ENCODE results near the gene TWIST2.
A peak's percentile ranks its signal among the peaks of the same experiment; 100 is the strongest.

TWIST2 gene

DNA sequence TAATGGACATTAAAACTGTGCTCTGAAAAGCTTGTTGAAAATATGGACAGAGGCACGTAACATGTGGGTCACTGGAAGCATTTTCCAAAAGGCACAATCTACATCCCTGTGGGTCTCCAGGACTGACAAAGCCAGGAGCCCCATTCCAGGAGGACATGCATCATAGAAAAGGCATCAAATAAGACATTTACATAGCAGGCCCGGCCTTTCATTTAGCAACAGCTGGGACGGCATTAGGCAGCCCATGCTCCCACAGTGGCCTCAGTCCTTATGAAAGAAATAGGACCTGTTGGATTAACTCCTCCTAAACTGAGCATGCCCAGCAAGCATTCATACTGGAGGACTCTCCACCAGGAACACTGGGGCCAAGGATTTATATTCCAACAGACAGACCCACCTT is 72.2 kb downstream of the TWIST2 start:
- no peak for DNase-seq (ENCODE audit: low spot score)

- no peak for DNase-seq (ENCODE audit: low spot score)
Observed at GRCh38 chr2:238920601-238921001, 72.7 kb downstream of the TWIST2 start.

DNA sequence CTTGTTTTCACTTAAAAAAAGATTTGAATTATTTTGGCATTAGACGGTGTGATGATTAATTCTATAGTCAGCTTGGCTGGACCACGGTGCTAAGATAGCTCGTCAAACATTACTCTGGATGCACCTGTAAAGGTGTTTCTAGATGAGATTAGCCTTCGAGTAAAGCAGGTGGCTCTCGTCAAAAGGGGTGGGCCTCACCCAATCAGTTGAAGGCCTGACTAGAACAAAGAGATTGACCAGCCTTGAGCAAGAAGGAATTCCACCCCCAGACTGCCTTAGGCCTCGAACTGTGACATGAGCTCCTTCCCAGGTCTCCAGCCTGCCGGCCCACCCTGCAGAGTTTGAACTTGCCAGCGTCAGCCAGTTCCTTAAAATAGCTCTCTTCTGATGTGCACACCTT is 73.4 kb downstream of the TWIST2 start:
- no peak for DNase-seq (ENCODE audit: low spot score)

DNA sequence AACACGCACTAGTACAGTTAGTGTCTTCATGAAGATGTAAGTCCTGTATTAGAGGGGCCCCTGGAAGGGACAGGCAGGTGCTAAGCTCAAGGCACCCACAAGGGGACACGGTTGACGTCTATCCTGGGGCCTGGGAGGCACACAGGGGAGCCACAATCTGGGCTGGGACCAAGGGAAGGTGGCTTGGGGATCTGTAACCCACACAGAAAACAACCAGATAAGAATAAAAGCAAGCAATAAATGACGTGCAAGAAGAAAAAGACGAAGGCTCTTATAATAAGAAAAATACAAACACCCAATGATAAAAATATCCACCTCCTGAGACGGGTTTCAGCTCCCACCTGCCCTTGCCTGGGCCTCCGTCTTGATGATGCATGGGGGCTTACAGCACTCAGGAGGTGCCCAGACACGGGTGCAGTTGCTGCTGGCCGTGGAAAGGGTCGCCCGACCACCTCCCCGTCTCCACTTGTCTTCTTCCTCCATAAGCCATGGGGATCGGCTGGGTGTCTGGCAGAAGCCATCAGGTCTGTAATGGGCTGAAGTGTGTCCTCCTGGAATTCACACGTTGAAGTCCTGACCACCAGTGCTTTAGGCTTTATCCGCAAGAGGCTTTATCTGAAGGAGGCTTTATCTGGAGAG is 73.9 kb downstream of the TWIST2 start:
- DNase-seq (ENCODE audit: low spot score): no peak

DNA sequence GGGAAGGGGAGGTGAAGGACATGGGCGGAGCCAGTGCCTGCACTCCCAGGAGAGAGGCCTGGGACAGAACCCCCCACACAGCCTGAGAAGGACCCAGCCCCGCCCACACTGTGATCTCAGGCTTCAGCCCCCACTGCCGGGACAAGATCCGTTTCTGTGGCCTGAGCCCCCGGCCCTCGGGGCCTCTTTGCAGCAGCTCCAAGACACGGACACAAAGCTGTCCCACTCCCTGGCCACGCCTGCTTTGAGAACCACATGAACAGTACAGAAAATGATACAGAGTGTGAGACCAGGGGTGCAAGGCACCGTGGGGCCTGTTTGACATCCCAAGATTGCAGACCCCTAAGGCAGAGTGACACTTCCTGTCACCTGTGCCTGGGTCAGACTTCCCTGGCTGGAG is 74.5 kb downstream of the TWIST2 start:
- DNase-seq (ENCODE audit: low spot score): no peak

DNA sequence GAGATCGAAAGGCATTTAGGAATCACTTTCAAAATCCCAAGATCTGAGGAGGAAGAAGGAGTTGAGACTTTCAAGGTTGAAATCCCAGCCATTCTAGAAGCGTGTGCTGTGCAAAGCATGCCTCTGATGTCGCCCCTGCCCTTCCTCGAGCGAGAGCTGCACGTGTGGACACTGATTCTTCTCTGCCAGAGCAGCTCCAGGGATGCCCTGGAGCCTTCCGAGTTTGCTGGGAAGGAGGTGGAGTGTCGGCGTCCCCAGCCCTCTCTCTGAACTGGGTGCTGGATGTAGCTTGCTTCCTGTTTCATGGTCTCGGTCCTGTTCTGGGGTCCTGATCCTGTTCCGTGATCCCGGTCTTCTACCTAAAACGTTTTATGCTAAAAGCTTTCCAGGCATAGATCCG is 76.1 kb downstream of the TWIST2 start:
- no peak for DNase-seq (ENCODE audit: low spot score)

DNA sequence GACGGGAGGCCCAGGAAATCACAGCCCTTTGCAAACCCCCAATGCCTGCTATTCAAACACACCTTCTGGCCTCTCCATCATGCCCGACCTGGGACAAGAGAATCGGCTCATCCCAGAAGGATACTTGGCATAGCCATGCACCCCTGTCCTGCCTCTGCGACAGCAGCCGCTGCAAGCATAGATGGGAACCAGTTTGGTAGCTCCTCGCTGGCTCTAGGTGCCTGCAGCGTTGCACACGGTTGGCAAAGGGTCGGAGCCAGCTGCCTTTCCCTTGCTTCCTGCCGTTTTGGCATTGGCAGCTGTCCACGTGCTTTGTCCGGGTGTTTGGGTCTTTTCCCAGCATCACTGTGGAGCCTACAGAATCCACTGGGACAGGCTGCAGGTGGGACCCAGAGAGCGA is 76.9 kb downstream of the TWIST2 start:
- no peak for DNase-seq (ENCODE audit: low spot score)

- no peak for DNase-seq (ENCODE audit: low spot score)
Observed at GRCh38 chr2:238925281-238925680, 77.4 kb downstream of the TWIST2 start.

- DNase-seq (ENCODE audit: low spot score): no peak
Observed at GRCh38 chr2:238925816-238926521, 78.1 kb downstream of the TWIST2 start.

DNA sequence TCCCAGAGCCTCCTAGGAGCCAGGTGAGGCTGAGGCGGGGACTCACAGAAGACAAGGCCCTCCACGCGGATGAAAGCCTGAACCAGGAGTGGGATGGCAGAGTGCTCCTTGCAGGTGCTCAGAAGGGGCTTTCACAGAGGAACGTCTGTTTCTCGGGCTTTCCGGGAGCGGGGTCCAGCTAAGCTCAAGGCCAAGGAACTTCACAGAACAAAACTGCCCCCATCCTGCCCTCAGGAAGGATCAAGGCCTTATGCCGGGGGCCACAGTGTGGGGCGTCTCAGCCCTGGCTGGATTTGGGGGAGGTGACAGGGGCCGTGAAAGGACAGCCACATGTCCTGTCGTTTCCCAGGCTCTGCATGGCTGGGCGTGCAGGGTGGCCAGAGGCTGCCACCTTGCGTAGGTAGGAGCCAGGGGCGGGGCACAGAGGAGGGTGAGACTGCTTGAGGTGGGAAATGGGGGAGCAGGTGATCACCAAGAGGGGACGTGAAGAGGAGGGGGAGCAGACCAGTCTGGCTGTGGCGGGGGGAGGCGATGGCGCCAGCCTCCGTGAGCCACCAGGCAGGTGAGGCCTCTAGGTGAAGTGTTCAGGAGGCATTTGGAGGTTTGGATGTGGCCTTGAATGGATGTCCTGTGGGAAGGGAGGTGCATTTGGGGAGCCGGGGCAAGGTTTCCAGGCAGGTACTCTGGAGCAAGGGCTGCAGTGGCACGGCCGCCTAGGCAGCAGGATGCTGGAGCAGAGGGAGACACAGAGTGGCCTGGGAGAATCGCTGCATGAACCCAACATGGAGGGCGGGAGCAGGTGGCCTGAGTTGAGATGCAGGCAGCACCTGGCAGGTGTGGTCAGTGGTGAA is 79.1 kb downstream of the TWIST2 start:
- DNase-seq (ENCODE audit: low spot score): no peak

DNA sequence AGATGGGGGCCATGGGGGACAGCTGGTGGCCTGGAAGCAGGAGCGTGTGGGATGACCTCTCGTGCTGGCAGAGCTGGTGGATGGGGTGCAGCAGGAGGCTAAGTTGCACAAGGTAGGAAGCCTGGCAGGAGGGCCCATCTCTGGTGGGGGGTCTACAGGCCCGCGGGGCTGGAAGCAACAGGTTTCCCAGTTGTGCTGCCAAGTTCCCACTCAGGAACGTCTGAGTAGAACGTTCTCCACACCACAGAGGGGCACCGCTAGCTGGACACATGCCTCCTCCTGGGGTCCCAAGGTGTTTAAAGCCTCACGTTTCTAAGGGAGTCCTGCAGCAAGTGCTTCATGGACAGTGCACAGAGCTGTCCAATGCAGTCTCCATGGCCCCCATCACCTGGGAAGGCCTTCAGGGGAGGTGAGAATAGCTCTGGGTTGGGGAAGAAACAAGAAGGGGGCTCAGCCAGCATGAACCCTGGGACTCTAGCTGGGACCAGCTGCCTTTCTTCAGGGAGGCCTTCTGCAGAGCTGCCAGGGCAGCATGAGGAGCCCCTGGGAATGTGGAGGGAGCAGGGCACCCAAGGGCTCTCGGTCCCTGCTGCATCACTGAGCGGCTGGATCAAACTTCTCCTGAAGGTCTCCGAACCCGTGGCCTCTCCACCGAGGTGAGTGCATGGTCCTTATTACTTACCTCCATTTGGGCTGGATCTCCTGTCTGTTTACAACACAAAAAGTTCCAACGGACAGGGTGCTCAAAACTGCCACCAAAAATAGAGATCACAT is 80.0 kb downstream of the TWIST2 start:
- DNase-seq (ENCODE audit: low spot score): no peak

GRCh38 chr2:238928520-238929241 is 80.8 kb downstream of the TWIST2 start:
- DNase-seq (ENCODE audit: low spot score): no peak

- peak; percentile 8 for DNase-seq (ENCODE audit: low spot score)
Observed at GRCh38 chr2:238929242-238930081, 81.6 kb downstream of the TWIST2 start.

GRCh38 chr2:238930216-238930615 is 82.3 kb downstream of the TWIST2 start:
- no peak for DNase-seq (ENCODE audit: low spot score)

GRCh38 chr2:238936162-238937052 is 88.5 kb downstream of the TWIST2 start:
- DNase-seq (ENCODE audit: low spot score): no peak

- DNase-seq (ENCODE audit: low spot score): no peak
Observed at GRCh38 chr2:238938003-238938400, 90.1 kb downstream of the TWIST2 start.

GRCh38 chr2:238938401-238939055 is 90.6 kb downstream of the TWIST2 start:
- no peak for DNase-seq (ENCODE audit: low spot score)

- DNase-seq (ENCODE audit: low spot score): no peak
Observed at GRCh38 chr2:238939074-238939473, 91.2 kb downstream of the TWIST2 start.
